ENCODE results near the gene BFSP1.

- TF ChIP-seq CTCF (IDR thresholded peaks at IDR 0.05) (no peak), POLR2AphosphoS5 (IDR thresholded peaks at IDR 0.05) (no peak), POLR2A (IDR thresholded peaks at IDR 0.05) (no peak)
Measured at GRCh38 chr20:17519606-17520285, 11.4 kb downstream of the BFSP1 start.

Data from sigmoid colon (tissue), 4 donors.